PC-3 (cell line): ENCODE results near the gene CADPS2. TPM values are rescaled to one million over a fixed set of nuclear protein-coding genes. Genes with fewer than 3 reads are reported as not detected.

ENCODE experiments used
- ATAC-seq: fragments of 200-7000 bp; cut with Tn5 transposase; 2 replicates; pipeline ENCODE4 v1.9.1; 2020; ENCODE audit warnings: mild to moderate bottlenecking, moderate library complexity
- BruUV-seq: library from RNA; stranded (reverse); fragments of 400-500 nt; replicated peaks from 2 replicates; lab custom pipeline; 2021; lab: Mats Ljungman, UMichigan
- CTCF ChIA-PET: fragments of 300-600 bp; sonication (Branson Sonifier 250); formaldehyde crosslinking; loops from one replicate; lab custom pipeline; 2022; ENCODE audit warnings: antibody characterized with exemption; lab: Charles Lee
- POLR2A ChIA-PET: fragments of 300-600 bp; sonication (Branson Sonifier 250); formaldehyde crosslinking; loops from one replicate; lab custom pipeline; 2022; ENCODE audit warnings: antibody characterized with exemption; ENCODE audit not compliant: unreplicated experiment; lab: Charles Lee
- DNase-seq: peaks from one replicate; pipeline ENCODE4 v3.0.0-alpha.2; 2015
- H2AFZ ChIP-seq: fragments of 300-600 bp; sonication (generic); 2 replicates; pipeline ENCODE4 v1.6.0; 2016; ENCODE audit warnings: antibody characterized with exemption, low read length
- H3F3A ChIP-seq: fragments of 300-600 bp; sonication (generic); one replicate; pipeline ENCODE4 v1.6.0; 2017; ENCODE audit warnings: antibody characterized with exemption, low read length, control low read depth, mild to moderate bottlenecking; ENCODE audit not compliant: unreplicated experiment
- H3K27ac ChIP-seq: fragments of 300-600 bp; sonication (generic); 2 replicates; pipeline ENCODE4 v1.5.1; 2016; ENCODE audit warnings: mild to moderate bottlenecking, low read length
- H3K27me3 ChIP-seq: fragments of 300-600 bp; sonication (generic); 2 replicates; pipeline ENCODE4 v1.6.1; 2016; ENCODE audit warnings: low read length, mixed read lengths
- H3K36me3 ChIP-seq: fragments of 300-600 bp; sonication (generic); 2 replicates; pipeline ENCODE4 v1.6.1; 2016; ENCODE audit warnings: low read depth, mixed run types, low read length, mixed read lengths
- H3K4me1 ChIP-seq: fragments of 300-600 bp; sonication (generic); 2 replicates; pipeline ENCODE4 v1.5.1; 2016; ENCODE audit warnings: low read length; ENCODE audit not compliant: insufficient read depth
- H3K4me2 ChIP-seq: fragments of 300-600 bp; sonication (generic); 2 replicates; pipeline ENCODE4 v1.6.0; 2016; ENCODE audit warnings: low read length
- H3K4me3 ChIP-seq: fragments of 300-600 bp; sonication (generic); 2 replicates; pipeline ENCODE4 v1.5.1; 2016; ENCODE audit warnings: mild to moderate bottlenecking, low read length, mixed read lengths
- H3K79me2 ChIP-seq: fragments of 300-600 bp; sonication (generic); 2 replicates; pipeline ENCODE4 v1.6.1; 2017; ENCODE audit warnings: low read length, mixed read lengths
- H3K9ac ChIP-seq: fragments of 300-600 bp; sonication (generic); 2 replicates; pipeline ENCODE4 v1.6.0; 2016; ENCODE audit warnings: mild to moderate bottlenecking, low read length
- H3K9me2 ChIP-seq: fragments of 300-600 bp; sonication (generic); replicated peaks from 2 replicates; pipeline ENCODE4 v1.6.1; 2016; ENCODE audit warnings: mixed run types, low read length, mixed read lengths
- H3K9me3 ChIP-seq: fragments of 300-600 bp; sonication (generic); 2 replicates; pipeline ENCODE4 v1.6.1; 2016; ENCODE audit warnings: low read length, mixed read lengths
- H4K20me1 ChIP-seq: fragments of 300-600 bp; sonication (generic); 2 replicates; pipeline ENCODE4 v1.6.1; 2016; ENCODE audit warnings: low read length, mixed read lengths
- EZH2 ChIP-seq: fragments of 300-600 bp; sonication (generic); IDR thresholded peaks from one replicate; pipeline ENCODE4 v1.6.1; 2017; ENCODE audit warnings: antibody characterized with exemption, mild to moderate bottlenecking, low read length; ENCODE audit not compliant: unreplicated experiment
- EZH2phosphoT487 ChIP-seq: fragments of 300-600 bp; sonication (generic); IDR thresholded peaks from 2 replicates; pipeline ENCODE4 v1.6.1; 2018; ENCODE audit warnings: mild to moderate bottlenecking, antibody characterized with exemption, low read length, borderline replicate concordance
- intact Hi-C: fragments of 100-400 bp; cut with micrococcal nuclease; formaldehyde crosslinking; loops from 2 replicates; pipeline ENCODE4 v1.9.0; 2023
- total RNA-seq: library from RNA; depleted of rRNA; stranded (reverse); fragments of >200 nt; gene quantifications from 2 replicates; pipeline ENCODE4 v1.2.3, GENCODE V29; 2014
- TF ChIP-seq, protein P1 (sequence below): fragments of 300-600 bp; sonication (generic); conservative IDR thresholded peaks from 2 replicates; pipeline ENCODE4 v1.5.1; 2017; ENCODE audit warnings: antibody characterized with exemption, low read depth, mild to moderate bottlenecking, low read length

CADPS2 gene
- total RNA-seq, 1 experiment from 2014 or later, result 9.4 TPM

DNA sequence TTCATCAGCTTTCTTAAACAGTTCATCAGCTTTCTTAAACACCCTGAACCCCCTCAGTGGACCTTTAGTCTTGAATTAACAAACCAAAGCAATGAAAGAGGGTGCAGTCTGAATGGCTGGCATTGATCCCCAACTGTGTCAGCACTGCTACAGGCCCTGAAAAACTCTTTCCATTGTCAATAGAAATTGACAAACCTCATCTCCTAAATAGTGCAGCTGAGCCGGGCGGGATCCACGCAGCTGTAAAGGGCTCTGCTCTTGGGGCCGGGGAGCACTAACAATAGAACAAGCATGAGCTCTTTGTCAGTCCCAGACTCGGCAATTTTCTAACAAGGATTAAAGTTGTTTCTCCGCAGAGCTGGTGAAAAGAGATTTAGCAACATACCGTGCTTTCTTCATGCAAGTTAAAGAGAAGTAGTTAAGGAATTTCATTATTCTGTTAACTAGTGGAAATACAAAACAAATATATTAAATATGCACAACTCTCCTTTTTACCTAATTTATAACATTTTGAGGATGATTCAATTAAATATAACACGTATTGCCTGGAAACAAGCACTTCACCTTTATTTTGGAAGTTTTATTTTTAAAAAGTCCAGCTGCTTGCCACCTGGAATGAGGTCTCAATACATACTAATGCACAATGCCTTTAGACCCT is 557.0 kb downstream of the CADPS2 start:
- no peaks in the 10 kb centered on the region for H3K79me2 ChIP-seq
- DNase-seq (no peak), ATAC-seq (no peak)
- H4K20me1 ChIP-seq, result no peaks in the 10 kb centered on the region
- no peak overlapping the region for H3K4me3 ChIP-seq
- no peak overlapping the region for H2AFZ ChIP-seq
- H3F3A ChIP-seq, result no peaks in the 10 kb centered on the region
- no peaks in the 10 kb centered on the region for H3K9me3 ChIP-seq
- no peak overlapping the region for H3K27ac ChIP-seq
- intact Hi-C loops, result no loop called here
- H3K4me1 ChIP-seq, result no peaks in the 10 kb centered on the region
- no peaks in the 10 kb centered on the region for H3K9me2 ChIP-seq
- H3K4me2 ChIP-seq, result no peak overlapping the region
- H3K36me3 ChIP-seq, result no peaks in the 10 kb centered on the region
- TF ChIP-seq EZH2 (no peak), EZH2phosphoT487 (no peak)
- TF ChIP-seq, protein P1, sequence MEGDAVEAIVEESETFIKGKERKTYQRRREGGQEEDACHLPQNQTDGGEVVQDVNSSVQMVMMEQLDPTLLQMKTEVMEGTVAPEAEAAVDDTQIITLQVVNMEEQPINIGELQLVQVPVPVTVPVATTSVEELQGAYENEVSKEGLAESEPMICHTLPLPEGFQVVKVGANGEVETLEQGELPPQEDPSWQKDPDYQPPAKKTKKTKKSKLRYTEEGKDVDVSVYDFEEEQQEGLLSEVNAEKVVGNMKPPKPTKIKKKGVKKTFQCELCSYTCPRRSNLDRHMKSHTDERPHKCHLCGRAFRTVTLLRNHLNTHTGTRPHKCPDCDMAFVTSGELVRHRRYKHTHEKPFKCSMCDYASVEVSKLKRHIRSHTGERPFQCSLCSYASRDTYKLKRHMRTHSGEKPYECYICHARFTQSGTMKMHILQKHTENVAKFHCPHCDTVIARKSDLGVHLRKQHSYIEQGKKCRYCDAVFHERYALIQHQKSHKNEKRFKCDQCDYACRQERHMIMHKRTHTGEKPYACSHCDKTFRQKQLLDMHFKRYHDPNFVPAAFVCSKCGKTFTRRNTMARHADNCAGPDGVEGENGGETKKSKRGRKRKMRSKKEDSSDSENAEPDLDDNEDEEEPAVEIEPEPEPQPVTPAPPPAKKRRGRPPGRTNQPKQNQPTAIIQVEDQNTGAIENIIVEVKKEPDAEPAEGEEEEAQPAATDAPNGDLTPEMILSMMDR, result no peak
- no TSS peak for BruUV-seq
- no peaks in the 10 kb centered on the region for H3K27me3 ChIP-seq
- CTCF ChIA-PET, result no interaction called here
- POLR2A ChIA-PET, result no interaction called here
- H3K9ac ChIP-seq, result no peak overlapping the region

DNA sequence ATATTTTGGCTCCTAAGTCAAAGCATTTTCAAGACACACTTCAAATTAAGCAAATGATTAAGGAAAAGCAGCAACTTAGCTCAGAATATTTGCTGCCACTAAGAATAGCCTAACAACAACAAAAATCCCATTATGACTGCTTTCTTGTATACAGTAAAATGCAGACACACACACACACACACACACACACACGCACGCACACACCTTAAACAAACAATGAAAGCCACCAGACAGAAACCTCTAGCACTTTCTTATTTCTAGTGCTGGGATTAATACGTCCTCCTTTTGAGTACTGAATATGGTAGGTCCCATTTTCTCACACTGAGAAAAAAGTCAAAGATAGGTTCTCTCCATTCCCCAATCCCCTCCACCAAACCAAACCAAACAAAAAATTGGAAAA is 558.3 kb downstream of the CADPS2 start:
- no peaks in the 10 kb centered on the region for H3K4me1 ChIP-seq
- no peak for DNase-seq
- no peaks in the 10 kb centered on the region for H3K9me2 ChIP-seq
- no peak overlapping the region for H3K9ac ChIP-seq
- intact Hi-C loops, result no loop called here
- no peaks in the 10 kb centered on the region for H4K20me1 ChIP-seq
- no peaks in the 10 kb centered on the region for H3K79me2 ChIP-seq
- H3K36me3 ChIP-seq, result no peaks in the 10 kb centered on the region
- ChIA-PET POLR2A (no interaction called here), CTCF (no interaction called here)
- H3K27ac ChIP-seq, result no peak overlapping the region
- no peaks in the 10 kb centered on the region for H3K27me3 ChIP-seq
- no peak for ATAC-seq
- no peaks in the 10 kb centered on the region for H3K9me3 ChIP-seq
- no peaks in the 10 kb centered on the region for H3F3A ChIP-seq
- no TSS peak for BruUV-seq
- H3K4me3 ChIP-seq, result no peak overlapping the region
- TF ChIP-seq EZH2phosphoT487 (no peak), EZH2 (no peak)
- TF ChIP-seq, protein P1, result no peak
- H2AFZ ChIP-seq, result no peak overlapping the region
- H3K4me2 ChIP-seq, result no peak overlapping the region

DNA sequence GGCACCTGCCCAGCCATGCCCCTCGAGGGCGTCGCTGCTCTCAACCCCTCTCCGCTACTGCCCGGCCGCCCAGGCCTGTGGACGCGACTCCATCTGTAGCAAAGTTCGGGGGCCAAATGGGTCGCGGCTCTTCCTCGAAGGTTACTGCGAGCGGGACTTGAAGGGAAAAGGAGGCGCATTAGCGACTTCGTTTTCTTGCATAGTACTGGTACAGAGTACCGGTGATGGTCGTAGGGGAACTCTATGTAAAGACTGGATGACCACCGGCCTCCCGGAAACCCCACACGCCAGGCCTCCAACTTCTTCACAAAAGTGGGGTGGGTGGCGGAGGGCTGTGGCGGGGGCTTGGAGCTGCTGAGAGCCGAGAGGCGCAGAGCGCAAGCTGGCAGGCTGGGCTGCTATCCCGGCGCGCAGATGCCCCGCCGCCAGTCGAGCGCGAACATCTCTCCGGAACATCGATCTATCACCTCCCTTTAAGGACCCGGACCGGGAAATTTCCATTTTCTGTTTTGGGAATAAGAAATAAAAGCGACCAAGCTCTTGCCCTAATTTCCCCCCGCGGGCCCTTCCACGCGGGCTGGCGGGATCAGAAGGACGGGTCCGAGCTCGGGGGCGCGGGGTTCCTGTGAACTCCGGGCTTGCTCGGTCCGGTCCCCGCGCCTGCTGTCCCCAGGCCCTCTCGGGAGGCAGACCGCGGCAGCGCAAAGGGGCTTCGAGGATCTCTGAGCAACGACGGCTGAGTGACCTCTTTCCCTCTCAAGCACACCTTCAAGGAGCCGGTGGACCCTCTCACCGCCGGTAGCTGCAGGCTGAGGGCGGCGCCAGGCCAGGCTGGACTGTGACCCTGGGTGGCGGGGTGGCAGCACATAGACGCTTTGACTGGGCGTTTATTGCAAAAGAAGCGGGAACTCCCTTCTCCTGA is 569.5 kb downstream of the CADPS2 start:
- intact Hi-C loops, result no loop called here
- DNase-seq (no peak), ATAC-seq (no peak)
- TF ChIP-seq EZH2phosphoT487 (no peak), EZH2 (no peak)
- TF ChIP-seq, protein P1, result no peak
- Histone ChIP-seq H3K36me3 (no peaks in the 10 kb centered on the region), H4K20me1 (no peaks in the 10 kb centered on the region), H3K79me2 (no peaks in the 10 kb centered on the region), H3K4me1 (no peaks in the 10 kb centered on the region), H3F3A (no peaks in the 10 kb centered on the region), H2AFZ (no peak overlapping the region), H3K9me3 (no peaks in the 10 kb centered on the region), H3K9me2 (no peaks in the 10 kb centered on the region), H3K4me3 (no peak overlapping the region), H3K9ac (no peak overlapping the region), H3K27me3 (no peaks in the 10 kb centered on the region), H3K4me2 (no peak overlapping the region), H3K27ac (no peak overlapping the region)
- ChIA-PET CTCF (no interaction called here), POLR2A (no interaction called here)
- BruUV-seq, result no TSS peak
